Measurements from ENCODE around the gene KANK4. TPM values are rescaled to one million over a fixed set of nuclear protein-coding genes. Genes with fewer than 3 reads are reported as not detected.

Gene KANK4
- total and polyA plus RNA-seq, 7 experiments from 2014 or later = not detected

GRCh38 chr1:62349470-62350233, 30.4 kb upstream of the KANK4 start:
- no peak for DNase-seq
- H3K27ac Mint-ChIP-seq = no peak overlapping the region
- no peaks in the 10 kb centered on the region for H3K36me3 Mint-ChIP-seq
- Histone ChIP-seq H3K4me3 (ENCODE audit: low read length) (no peak overlapping the region), H3K27ac (ENCODE audit: low read depth, low read length) (no peak overlapping the region), H3K36me3 (ENCODE audit: control insufficient read depth in 2 of 3, insufficient read depth in 3 of 3, low read length in 3 of 3) (no peaks in the 10 kb centered on the region), H3K9me3 (ENCODE audit: control insufficient read depth in 2 of 3, low read length in 3 of 3) (no peaks in the 10 kb centered on the region), H3K4me1 (ENCODE audit: control insufficient read depth in 2 of 2, insufficient read depth in 2 of 2, low read length in 2 of 2) (no peaks in the 10 kb centered on the region), H3K27me3 (ENCODE audit: control insufficient read depth in 2 of 2, insufficient read depth in 2 of 2, low read length in 2 of 2) (no peaks in the 10 kb centered on the region)
- ChIA-PET POLR2A (no interaction called here), CTCF (no interaction called here)
- H3K4me1 Mint-ChIP-seq = no peaks in the 10 kb centered on the region
- ATAC-seq = no peak
- intact Hi-C loops (cut with micrococcal nuclease) = no loop called here
- no peak overlapping the region for H3K4me3 Mint-ChIP-seq
- H3K9me3 Mint-ChIP-seq = no peaks in the 10 kb centered on the region
- no peaks in the 10 kb centered on the region for H3K27me3 Mint-ChIP-seq

GRCh38 chr1:62346886-62347285, 27.7 kb upstream of the KANK4 start:
- no peaks in the 10 kb centered on the region for H3K4me1 Mint-ChIP-seq
- no peaks in the 10 kb centered on the region for H3K9me3 Mint-ChIP-seq

GRCh38 chr1:62343911-62344310, 24.7 kb upstream of the KANK4 start:
- Histone ChIP-seq H3K9me3 (ENCODE audit: control insufficient read depth in 2 of 3, low read length in 3 of 3) (no peaks in the 10 kb centered on the region), H3K36me3 (ENCODE audit: control insufficient read depth in 2 of 3, insufficient read depth in 3 of 3, low read length in 3 of 3) (no peaks in the 10 kb centered on the region), H3K4me1 (ENCODE audit: control insufficient read depth in 2 of 2, insufficient read depth in 2 of 2, low read length in 2 of 2) (no peaks in the 10 kb centered on the region), H3K27ac (ENCODE audit: low read depth, low read length) (no peak overlapping the region), H3K27me3 (ENCODE audit: control insufficient read depth in 2 of 2, insufficient read depth in 2 of 2, low read length in 2 of 2) (no peaks in the 10 kb centered on the region), H3K4me3 (ENCODE audit: low read length) (no peak overlapping the region)
- H3K9me3 Mint-ChIP-seq = no peaks in the 10 kb centered on the region
- H3K4me1 Mint-ChIP-seq = no peaks in the 10 kb centered on the region
- no peak for ATAC-seq
- H3K36me3 Mint-ChIP-seq = no peaks in the 10 kb centered on the region
- POLR2A ChIA-PET = no interaction called here
- peaks cover 0 to 9% (median 0%) of the 10 kb centered on the region in 5 donors for H3K27me3 Mint-ChIP-seq
- DNase-seq = no peak
- CTCF ChIA-PET = no interaction called here
- intact Hi-C loops (cut with micrococcal nuclease) = no loop called here
- no peak overlapping the region for H3K27ac Mint-ChIP-seq
- no peak overlapping the region for H3K4me3 Mint-ChIP-seq

More at GRCh38 chr1:62346886-62347285, 27.7 kb upstream of the KANK4 start:
- Mint-ChIP-seq H3K27me3 (peaks cover 0 to 5% (median 0%) of the 10 kb centered on the region in 5 donors), H3K27ac (no peak overlapping the region), H3K36me3 (no peaks in the 10 kb centered on the region), H3K4me3 (no peak overlapping the region)
- H3K4me1 ChIP-seq (ENCODE audit: control insufficient read depth in 2 of 2, insufficient read depth in 2 of 2, low read length in 2 of 2) = no peaks in the 10 kb centered on the region
- no peak overlapping the region for H3K4me3 ChIP-seq (ENCODE audit: low read length)
- ChIA-PET POLR2A (no interaction called here), CTCF (no interaction called here)
- no peaks in the 10 kb centered on the region for H3K9me3 ChIP-seq (ENCODE audit: control insufficient read depth in 2 of 3, low read length in 3 of 3)
- intact Hi-C loops (cut with micrococcal nuclease) = no loop called here
- no peaks in the 10 kb centered on the region for H3K36me3 ChIP-seq (ENCODE audit: control insufficient read depth in 2 of 3, insufficient read depth in 3 of 3, low read length in 3 of 3)
- no peak overlapping the region for H3K27ac ChIP-seq (ENCODE audit: low read depth, low read length)
- DNase-seq (no peak), ATAC-seq (no peak)
- no peaks in the 10 kb centered on the region for H3K27me3 ChIP-seq (ENCODE audit: control insufficient read depth in 2 of 2, insufficient read depth in 2 of 2, low read length in 2 of 2)

- no peak for ATAC-seq
- CTCF ChIA-PET = interaction anchor here (0.7 kb wide), 1 partner anchor 11 kb away, joined by 4 read pairs; no protein-coding TSS in a partner anchor
- no peaks in the 10 kb centered on the region for H3K27me3 ChIP-seq (ENCODE audit: control insufficient read depth in 2 of 2, insufficient read depth in 2 of 2, low read length in 2 of 2)
- H3K27me3 Mint-ChIP-seq = peaks cover 0 to 9% (median 0%) of the 10 kb centered on the region in 5 donors
- no peaks in the 10 kb centered on the region for H3K4me1 ChIP-seq (ENCODE audit: control insufficient read depth in 2 of 2, insufficient read depth in 2 of 2, low read length in 2 of 2)
- H3K36me3 Mint-ChIP-seq = no peaks in the 10 kb centered on the region
- H3K4me1 Mint-ChIP-seq = no peaks in the 10 kb centered on the region
- H3K4me3 ChIP-seq (ENCODE audit: low read length) = no peak overlapping the region
- POLR2A ChIA-PET = no interaction called here
- intact Hi-C loops (cut with micrococcal nuclease) = no loop called here
- H3K27ac Mint-ChIP-seq = no peak overlapping the region
- no peaks in the 10 kb centered on the region for H3K9me3 Mint-ChIP-seq
- H3K9me3 ChIP-seq (ENCODE audit: control insufficient read depth in 2 of 3, low read length in 3 of 3) = no peaks in the 10 kb centered on the region
- H3K27ac ChIP-seq (ENCODE audit: low read depth, low read length) = no peak overlapping the region
- H3K4me3 Mint-ChIP-seq = no peak overlapping the region
- no peak for DNase-seq
- H3K36me3 ChIP-seq (ENCODE audit: control insufficient read depth in 2 of 3, insufficient read depth in 3 of 3, low read length in 3 of 3) = no peaks in the 10 kb centered on the region
These were observed 23.0 kb upstream of the KANK4 start for GRCh38 chr1:62342270-62342669.

GRCh38 chr1:62341615-62342014, 22.4 kb upstream of the KANK4 start:
- Histone ChIP-seq H3K27me3 (ENCODE audit: control insufficient read depth in 2 of 2, insufficient read depth in 2 of 2, low read length in 2 of 2) (no peaks in the 10 kb centered on the region), H3K9me3 (ENCODE audit: control insufficient read depth in 2 of 3, low read length in 3 of 3) (no peaks in the 10 kb centered on the region), H3K27ac (ENCODE audit: low read depth, low read length) (no peak overlapping the region), H3K4me3 (ENCODE audit: low read length) (no peak overlapping the region), H3K36me3 (ENCODE audit: control insufficient read depth in 2 of 3, insufficient read depth in 3 of 3, low read length in 3 of 3) (no peaks in the 10 kb centered on the region), H3K4me1 (ENCODE audit: control insufficient read depth in 2 of 2, insufficient read depth in 2 of 2, low read length in 2 of 2) (no peaks in the 10 kb centered on the region)
- no peaks in the 10 kb centered on the region for H3K36me3 Mint-ChIP-seq
- DNase-seq = no peak
- H3K27me3 Mint-ChIP-seq = peaks cover 0 to 9% (median 0%) of the 10 kb centered on the region in 5 donors
- CTCF ChIA-PET = interaction anchor here (0.7 kb wide), 1 partner anchor 10 kb away, joined by 4 read pairs; no protein-coding TSS in a partner anchor
- intact Hi-C loops (cut with micrococcal nuclease) = no loop called here
- H3K4me3 Mint-ChIP-seq = no peak overlapping the region
- POLR2A ChIA-PET = no interaction called here
- no peak for ATAC-seq
- no peak overlapping the region for H3K27ac Mint-ChIP-seq
- no peaks in the 10 kb centered on the region for H3K9me3 Mint-ChIP-seq
- no peaks in the 10 kb centered on the region for H3K4me1 Mint-ChIP-seq

GRCh38 chr1:62341089-62341488, 21.9 kb upstream of the KANK4 start:
- DNase-seq (no peak), ATAC-seq (no peak)
- Mint-ChIP-seq H3K4me3 (no peak overlapping the region), H3K27ac (no peak overlapping the region), H3K4me1 (no peaks in the 10 kb centered on the region), H3K36me3 (no peaks in the 10 kb centered on the region), H3K9me3 (no peaks in the 10 kb centered on the region), H3K27me3 (peaks cover 0 to 9% (median 0%) of the 10 kb centered on the region in 5 donors)
- Histone ChIP-seq H3K27ac (ENCODE audit: low read depth, low read length) (no peak overlapping the region), H3K36me3 (ENCODE audit: control insufficient read depth in 2 of 3, insufficient read depth in 3 of 3, low read length in 3 of 3) (no peaks in the 10 kb centered on the region), H3K4me1 (ENCODE audit: control insufficient read depth in 2 of 2, insufficient read depth in 2 of 2, low read length in 2 of 2) (no peaks in the 10 kb centered on the region), H3K9me3 (ENCODE audit: control insufficient read depth in 2 of 3, low read length in 3 of 3) (no peaks in the 10 kb centered on the region), H3K27me3 (ENCODE audit: control insufficient read depth in 2 of 2, insufficient read depth in 2 of 2, low read length in 2 of 2) (no peaks in the 10 kb centered on the region), H3K4me3 (ENCODE audit: low read length) (no peak overlapping the region)
- POLR2A ChIA-PET = no interaction called here
- CTCF ChIA-PET = no interaction called here
- intact Hi-C loops (cut with micrococcal nuclease) = no loop called here
